GM06990 (cell line): Measurements from ENCODE around the gene DVL2.

Experiments
- DNase-seq: peaks from one replicate; pipeline ENCODE4 v3.0.0-alpha.2; 2011; ENCODE audit not compliant: insufficient read length; ENCODE audit errors: extremely low read depth
- H3K27me3 ChIP-seq: replicated peaks from 2 replicates; pipeline ENCODE4 v1.6.0; 2011; ENCODE audit warnings: low read length; ENCODE audit not compliant: control insufficient read depth, insufficient read depth
- H3K36me3 ChIP-seq: 2 replicates; pipeline ENCODE4 v1.5.1; 2011; ENCODE audit warnings: low read length; ENCODE audit not compliant: control insufficient read depth, insufficient read depth
- H3K4me3 ChIP-seq: replicated peaks from 2 replicates; pipeline ENCODE4 v1.5.1; 2011; ENCODE audit warnings: low read depth, mild to moderate bottlenecking, control low read depth, low read length
- CTCF ChIP-seq: IDR thresholded peaks from 2 replicates; pipeline ENCODE4 v1.5.1; 2011; ENCODE audit warnings: low read length, control low read depth, mild to moderate bottlenecking, inconsistent platforms; ENCODE audit not compliant: insufficient read depth, poor library complexity, severe bottlenecking

The DVL2 gene

GRCh38 chr17:7223375-7223774 is 10.9 kb downstream of the DVL2 start:
- H3K4me3 ChIP-seq, result no peak overlapping the region
- peaks cover 32% of the 10 kb centered on the region for H3K36me3 ChIP-seq
- no peak for TF ChIP-seq CTCF
- DNase-seq, result no peak
- H3K27me3 ChIP-seq, result no peaks in the 10 kb centered on the region

- Histone ChIP-seq H3K4me3 (no peak overlapping the region), H3K36me3 (peaks cover 32% of the 10 kb centered on the region), H3K27me3 (no peaks in the 10 kb centered on the region)
- DNase-seq, result no peak
- no peak for TF ChIP-seq CTCF
Observed at GRCh38 chr17:7222972-7223292, 11.4 kb downstream of the DVL2 start.

GRCh38 chr17:7222093-7222971 is 12.0 kb downstream of the DVL2 start:
- TF ChIP-seq CTCF, result no peak
- DNase-seq, result no peak
- H3K4me3 ChIP-seq, result no peak overlapping the region
- no peaks in the 10 kb centered on the region for H3K27me3 ChIP-seq
- H3K36me3 ChIP-seq, result peaks cover 28% of the 10 kb centered on the region

GRCh38 chr17:7221278-7222092 is 12.8 kb downstream of the DVL2 start:
- Histone ChIP-seq H3K27me3 (no peaks in the 10 kb centered on the region), H3K36me3 (peaks cover 21% of the 10 kb centered on the region), H3K4me3 (no peak overlapping the region)
- DNase-seq, result no peak
- TF ChIP-seq CTCF, result no peak

- Histone ChIP-seq H3K36me3 (peaks cover 19% of the 10 kb centered on the region), H3K27me3 (no peaks in the 10 kb centered on the region), H3K4me3 (peak overlapping the region; percentile 81)
- peak; percentile 68 for TF ChIP-seq CTCF
- peak; percentile 47 for DNase-seq
Observed at GRCh38 chr17:7220593-7221277, 13.6 kb downstream of the DVL2 start.
